ENCODE results near the gene HOXB9.

The HOXB9 gene

GRCh38 chr17:48601539-48602425 lies 24.4 kb downstream of the HOXB9 start:
- H3K4me3 Mint-ChIP-seq: no peak overlapping the region
- no peak for DNase-seq
- H3K36me3 Mint-ChIP-seq (ENCODE audit: low read depth): no peaks in the 10 kb centered on the region
- peaks cover 97% of the 10 kb centered on the region for H3K27me3 Mint-ChIP-seq
- no peaks in the 10 kb centered on the region for H3K9me3 Mint-ChIP-seq
- H3K4me1 Mint-ChIP-seq (ENCODE audit: low read depth): peaks cover 25% of the 10 kb centered on the region
- no peak overlapping the region for H3K27ac Mint-ChIP-seq

GRCh38 chr17:48601207-48601538 lies 25.0 kb downstream of the HOXB9 start:
- no peaks in the 10 kb centered on the region for H3K36me3 Mint-ChIP-seq (ENCODE audit: low read depth)
- no peak for DNase-seq
- H3K4me3 Mint-ChIP-seq: no peak overlapping the region
- no peaks in the 10 kb centered on the region for H3K9me3 Mint-ChIP-seq
- H3K4me1 Mint-ChIP-seq (ENCODE audit: low read depth): peaks cover 32% of the 10 kb centered on the region
- H3K27me3 Mint-ChIP-seq: peaks cover 97% of the 10 kb centered on the region
- H3K27ac Mint-ChIP-seq: no peak overlapping the region

DNA sequence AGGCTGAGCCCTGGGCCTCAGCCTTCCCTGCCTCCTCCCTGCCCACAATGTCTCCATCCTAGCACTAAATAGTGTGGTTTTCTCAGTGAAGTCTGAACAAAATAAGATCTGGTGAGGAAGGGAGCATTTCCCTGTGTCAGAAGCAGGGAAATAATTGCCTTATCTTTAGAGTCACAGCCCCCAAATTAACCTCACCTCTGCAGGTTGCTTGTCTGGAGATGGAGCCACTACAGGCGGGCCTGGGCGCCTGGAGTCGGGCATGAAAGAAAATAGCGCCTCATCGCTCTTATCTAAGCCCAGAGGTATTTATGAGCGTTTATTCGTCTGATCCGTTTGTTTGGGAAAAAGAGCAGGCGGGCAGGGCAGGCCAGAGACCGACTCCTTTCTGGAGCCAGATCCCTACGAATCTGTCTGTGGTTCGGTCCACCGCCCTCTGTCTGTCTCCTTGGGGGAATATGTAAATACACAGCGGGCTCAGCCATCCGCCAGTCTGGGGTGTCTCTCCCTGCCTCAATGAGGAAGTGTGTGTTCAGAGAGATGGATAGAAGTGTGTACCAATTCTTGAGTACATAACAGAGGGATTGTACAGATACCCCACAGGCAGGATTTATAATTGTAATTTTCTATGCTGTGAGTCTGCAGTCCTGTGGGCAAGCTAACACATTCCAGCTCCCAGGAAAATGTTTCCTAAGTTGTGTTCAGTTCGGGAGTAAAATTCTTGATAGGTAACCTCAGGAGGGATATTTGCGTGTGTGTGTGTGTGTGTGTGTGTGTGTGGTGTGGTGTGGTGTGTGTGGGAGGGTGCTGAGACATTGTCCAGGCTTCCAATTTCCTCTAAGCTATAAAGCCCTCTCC lies 25.7 kb downstream of the HOXB9 start:
- Mint-ChIP-seq H3K27ac (no peak overlapping the region), H3K27me3 (peaks cover 97% of the 10 kb centered on the region), H3K4me1 (ENCODE audit: low read depth) (peaks cover 34% of the 10 kb centered on the region), H3K9me3 (no peaks in the 10 kb centered on the region), H3K4me3 (no peak overlapping the region), H3K36me3 (ENCODE audit: low read depth) (no peaks in the 10 kb centered on the region)
- no peak for DNase-seq

GRCh38 chr17:48599354-48599753 lies 26.8 kb downstream of the HOXB9 start:
- Mint-ChIP-seq H3K4me1 (ENCODE audit: low read depth) (peaks cover 33% of the 10 kb centered on the region), H3K27ac (no peak overlapping the region), H3K9me3 (no peaks in the 10 kb centered on the region), H3K36me3 (ENCODE audit: low read depth) (no peaks in the 10 kb centered on the region), H3K27me3 (peaks cover 98% of the 10 kb centered on the region), H3K4me3 (no peak overlapping the region)
- DNase-seq: no peak

GRCh38 chr17:48598736-48599135 lies 27.4 kb downstream of the HOXB9 start:
- Mint-ChIP-seq H3K36me3 (ENCODE audit: low read depth) (no peaks in the 10 kb centered on the region), H3K9me3 (no peaks in the 10 kb centered on the region), H3K4me3 (no peak overlapping the region), H3K27me3 (peaks cover 98% of the 10 kb centered on the region), H3K27ac (no peak overlapping the region), H3K4me1 (ENCODE audit: low read depth) (peaks cover 36% of the 10 kb centered on the region)
- DNase-seq: no peak

DNA sequence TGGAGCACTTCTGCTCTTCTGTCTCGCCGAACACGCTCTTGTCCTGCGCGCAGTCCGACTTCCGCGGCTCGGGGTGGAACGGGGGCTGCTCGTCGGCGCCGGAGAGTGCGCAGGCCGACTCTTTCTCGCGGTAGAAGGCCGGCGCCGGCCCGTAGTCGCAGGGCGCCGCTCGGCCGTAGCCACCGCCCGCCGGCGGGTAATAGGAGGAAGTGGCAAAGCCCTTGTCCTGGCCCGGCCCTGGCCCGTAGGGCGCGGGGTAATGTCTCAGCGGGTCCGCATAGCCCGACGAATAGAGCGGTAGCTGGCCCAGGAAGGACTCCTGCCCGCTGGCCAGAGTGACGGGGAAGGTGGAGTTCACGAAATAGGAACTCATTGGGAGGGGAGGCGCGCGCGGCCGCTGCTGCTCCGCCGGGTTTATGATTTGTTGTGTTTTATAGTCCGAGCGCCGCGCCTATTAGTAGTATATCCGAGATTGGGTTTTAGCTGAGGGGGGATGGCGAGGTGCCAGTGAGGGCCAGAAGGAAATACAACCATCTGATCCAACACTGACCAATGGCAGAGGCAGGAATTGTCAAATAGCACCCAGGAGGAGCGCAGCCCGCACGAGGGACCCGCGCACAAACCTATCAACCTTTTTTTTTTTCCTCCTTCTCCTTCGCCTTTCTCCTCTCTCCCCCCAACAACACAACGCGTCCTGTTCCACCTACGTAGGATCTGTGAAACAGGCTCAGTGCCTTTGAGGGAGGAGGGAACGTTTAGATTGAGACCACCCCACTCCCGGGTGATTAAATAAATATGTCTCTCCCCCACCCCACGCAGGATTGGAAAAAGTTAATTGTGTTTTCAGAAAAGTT lies 28.2 kb downstream of the HOXB9 start:
- DNase-seq: peak; percentile 68
- H3K4me1 Mint-ChIP-seq (ENCODE audit: low read depth): peaks cover 41% of the 10 kb centered on the region
- H3K36me3 Mint-ChIP-seq (ENCODE audit: low read depth): no peaks in the 10 kb centered on the region
- H3K9me3 Mint-ChIP-seq: no peaks in the 10 kb centered on the region
- no peak overlapping the region for H3K27ac Mint-ChIP-seq
- H3K4me3 Mint-ChIP-seq: peak overlapping the region; percentile 65
- H3K27me3 Mint-ChIP-seq: peaks cover 98% of the 10 kb centered on the region

DNA sequence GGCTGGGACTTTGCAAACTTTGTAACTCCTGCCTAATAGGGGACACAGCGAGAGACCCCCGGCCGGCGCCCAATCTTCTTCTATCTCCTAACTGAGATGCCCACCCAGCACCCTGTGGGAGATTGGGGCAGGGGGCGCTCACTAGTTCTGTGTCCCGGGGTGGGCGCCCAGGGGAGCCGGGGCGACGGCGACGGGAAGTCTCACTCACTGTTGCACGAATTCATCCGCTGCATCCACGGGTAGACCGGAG lies 28.7 kb downstream of the HOXB9 start:
- Mint-ChIP-seq H3K27me3 (peaks cover 98% of the 10 kb centered on the region), H3K4me1 (ENCODE audit: low read depth) (peaks cover 45% of the 10 kb centered on the region), H3K36me3 (ENCODE audit: low read depth) (no peaks in the 10 kb centered on the region), H3K27ac (no peak overlapping the region), H3K9me3 (no peaks in the 10 kb centered on the region), H3K4me3 (peak overlapping the region; percentile 65)
- no peak for DNase-seq

DNA sequence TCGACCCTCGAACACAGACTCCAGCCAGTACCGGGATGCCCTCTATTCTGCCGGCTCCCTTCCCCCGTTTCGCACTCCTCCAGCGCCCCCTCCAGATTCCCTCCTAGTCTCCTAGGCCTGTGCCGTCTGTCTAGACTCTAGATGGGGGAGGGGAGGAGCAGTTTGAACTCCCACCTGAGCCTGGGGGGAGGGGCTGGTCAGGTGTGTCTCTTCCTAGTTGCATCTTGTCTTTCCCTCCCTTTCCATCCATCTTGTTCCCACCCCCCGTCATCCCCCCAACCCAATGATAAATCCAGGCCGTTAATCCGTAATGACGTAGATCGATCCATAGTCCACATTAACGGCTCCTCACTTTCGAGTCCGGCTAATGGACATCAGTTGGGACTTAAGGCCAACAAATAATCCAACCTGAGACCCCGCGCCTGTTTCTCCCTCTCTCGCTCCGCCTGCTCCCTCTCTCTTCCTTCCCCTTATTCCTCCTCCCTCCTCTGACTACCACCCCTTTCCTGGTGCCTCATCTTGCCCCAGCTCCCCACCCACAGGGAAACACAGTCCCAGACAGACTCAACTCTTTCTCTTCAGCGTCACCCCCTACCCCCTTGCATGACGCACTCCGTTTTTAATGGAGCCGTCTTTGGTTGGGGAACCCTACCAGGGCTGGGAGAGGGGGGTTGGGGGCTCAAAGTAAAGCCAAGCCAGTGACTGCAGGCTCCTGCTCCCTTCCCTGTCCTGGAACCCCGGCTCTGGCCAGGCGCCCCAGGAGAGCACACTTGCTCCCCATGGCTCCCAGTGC lies 29.2 kb downstream of the HOXB9 start:
- peaks cover 45% of the 10 kb centered on the region for H3K4me1 Mint-ChIP-seq (ENCODE audit: low read depth)
- no peaks in the 10 kb centered on the region for H3K36me3 Mint-ChIP-seq (ENCODE audit: low read depth)
- peak overlapping the region; percentile 65 for H3K4me3 Mint-ChIP-seq
- H3K27me3 Mint-ChIP-seq: peaks cover 99% of the 10 kb centered on the region
- H3K27ac Mint-ChIP-seq: no peak overlapping the region
- no peak for DNase-seq
- no peaks in the 10 kb centered on the region for H3K9me3 Mint-ChIP-seq

DNA sequence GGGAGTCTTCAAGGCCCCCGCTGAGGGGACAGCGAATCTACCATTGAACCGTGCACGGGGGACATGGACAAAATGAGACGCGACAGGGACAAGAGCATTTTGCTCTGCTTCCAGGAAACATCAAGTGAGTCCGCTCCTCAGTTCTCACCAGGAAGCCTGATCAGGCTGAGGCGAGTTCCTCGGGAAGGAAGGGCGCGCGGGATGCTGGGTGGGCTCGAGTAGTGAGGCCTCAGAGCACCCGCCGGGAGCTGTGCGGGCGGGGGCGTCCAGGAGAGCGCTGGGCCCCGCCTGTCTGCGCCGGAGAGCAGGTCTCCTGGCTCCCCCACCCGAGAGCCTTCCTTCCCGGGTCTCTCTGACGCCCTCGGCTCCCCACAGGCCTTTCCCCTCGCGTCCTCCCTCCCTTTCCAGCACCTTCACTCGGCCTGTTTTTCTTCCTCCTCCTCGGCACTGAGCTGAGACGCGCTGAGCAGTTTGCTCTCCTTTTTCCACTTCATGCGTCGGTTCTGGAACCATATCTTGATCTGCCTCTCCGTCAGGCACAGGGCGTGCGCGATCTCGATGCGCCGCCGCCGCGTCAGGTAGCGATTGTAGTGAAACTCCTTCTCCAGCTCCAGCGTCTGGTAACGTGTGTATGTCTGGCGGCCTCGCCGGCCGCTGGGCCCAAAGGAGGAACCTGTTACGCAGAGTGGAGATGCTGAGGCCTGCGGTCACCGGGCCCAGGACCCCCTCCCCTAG lies 30.0 kb downstream of the HOXB9 start:
- DNase-seq: peak; percentile 71
- Mint-ChIP-seq H3K36me3 (ENCODE audit: low read depth) (no peaks in the 10 kb centered on the region), H3K4me1 (ENCODE audit: low read depth) (peaks cover 47% of the 10 kb centered on the region), H3K9me3 (no peaks in the 10 kb centered on the region), H3K4me3 (peak overlapping the region; percentile 65), H3K27ac (no peak overlapping the region), H3K27me3 (peaks cover 99% of the 10 kb centered on the region)

GRCh38 chr17:48595278-48595999 lies 30.7 kb downstream of the HOXB9 start:
- Mint-ChIP-seq H3K4me1 (ENCODE audit: low read depth) (peaks cover 47% of the 10 kb centered on the region), H3K36me3 (ENCODE audit: low read depth) (no peaks in the 10 kb centered on the region), H3K27me3 (peaks cover 98% of the 10 kb centered on the region), H3K27ac (no peak overlapping the region), H3K4me3 (peak overlapping the region; percentile 13), H3K9me3 (no peaks in the 10 kb centered on the region)
- DNase-seq: no peak

GRCh38 chr17:48594538-48595277 lies 31.4 kb downstream of the HOXB9 start:
- no peak for DNase-seq
- H3K27me3 Mint-ChIP-seq: peaks cover 98% of the 10 kb centered on the region
- H3K36me3 Mint-ChIP-seq (ENCODE audit: low read depth): no peaks in the 10 kb centered on the region
- H3K4me1 Mint-ChIP-seq (ENCODE audit: low read depth): peaks cover 52% of the 10 kb centered on the region
- H3K27ac Mint-ChIP-seq: no peak overlapping the region
- H3K9me3 Mint-ChIP-seq: no peaks in the 10 kb centered on the region
- no peak overlapping the region for H3K4me3 Mint-ChIP-seq

GRCh38 chr17:48593840-48594537 lies 32.2 kb downstream of the HOXB9 start:
- peak; percentile 91 for DNase-seq
- Mint-ChIP-seq H3K4me1 (ENCODE audit: low read depth) (peaks cover 55% of the 10 kb centered on the region), H3K27me3 (peaks cover 98% of the 10 kb centered on the region), H3K4me3 (peak overlapping the region; percentile 77), H3K36me3 (ENCODE audit: low read depth) (no peaks in the 10 kb centered on the region), H3K9me3 (no peaks in the 10 kb centered on the region), H3K27ac (no peak overlapping the region)

Data from activated T-cell treated with anti-CD3 and anti-CD28 coated beads, Interleukin-2, amount 50 U/mL, for 24 hours (primary cell).